ENCODE measurements around the gene FBXW7. TPM values are rescaled to one million over a fixed set of nuclear protein-coding genes. Genes with fewer than 3 reads are reported as not detected.

FBXW7 gene
- total RNA-seq, 1 experiment from 2014 or later, result 27.1 TPM

DNA sequence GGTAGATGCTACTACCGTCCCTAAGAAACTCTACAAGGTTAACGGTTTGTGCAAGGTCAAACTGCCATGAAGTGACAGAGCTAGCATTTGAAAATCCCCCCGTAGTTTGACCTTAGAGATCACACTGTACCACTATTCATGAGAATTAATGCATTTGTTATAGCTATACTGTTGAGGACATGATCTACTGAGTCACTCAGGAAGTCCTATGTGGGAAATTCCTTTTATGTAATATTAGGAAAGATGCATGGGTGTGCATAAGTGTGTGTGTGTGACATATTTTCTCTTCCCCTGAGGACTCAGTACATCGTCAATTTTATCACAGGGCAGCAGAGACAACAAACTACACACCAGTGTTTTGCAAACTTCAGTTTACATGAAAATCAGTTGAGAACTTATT is 141.1 kb downstream of the FBXW7 start:
- H3K27me3 Mint-ChIP-seq (ENCODE audit: low read depth), result no peaks in the 10 kb centered on the region
- Histone ChIP-seq H3K4me2 (ENCODE audit: insufficient read depth, insufficient read length, low read length) (no peak overlapping the region), H3K18ac (ENCODE audit: insufficient read length, low read depth, low read length) (no peak overlapping the region), H3K9me3 (ENCODE audit: control insufficient read depth, low read depth, low read length) (no peaks in the 10 kb centered on the region), H4K5ac (ENCODE audit: insufficient read length, low read depth, low read length) (no peak overlapping the region), H3K79me1 (ENCODE audit: insufficient read depth, low read depth, low read length, poor library complexity, severe bottlenecking) (no peaks in the 10 kb centered on the region), H3K9ac (ENCODE audit: extremely low read depth, insufficient read length, low read length) (no peak overlapping the region), H3T11ph (ENCODE audit: low read length) (no peak overlapping the region), H3K4me1 (ENCODE audit: insufficient read depth, low read length) (no peaks in the 10 kb centered on the region), H2BK12ac (ENCODE audit: insufficient read length, low read depth, low read length) (no peak overlapping the region), H2BK5ac (ENCODE audit: insufficient read length, low read length) (no peak overlapping the region), H4K91ac (ENCODE audit: insufficient read length, low read depth, low read length) (no peak overlapping the region), H3K14ac (ENCODE audit: insufficient read depth, low read length) (no peak overlapping the region), H3K27ac (ENCODE audit: insufficient read length, low read depth, low read length) (no peak overlapping the region), H3K27me3 (ENCODE audit: insufficient read depth, low read length) (no peaks in the 10 kb centered on the region), H4K20me1 (ENCODE audit: control insufficient read depth, insufficient read depth, insufficient read length) (no peaks in the 10 kb centered on the region), H2AFZ (ENCODE audit: low read length) (no peak overlapping the region), H4K8ac (replicated peaks; ENCODE audit: insufficient read length, low read depth, low read length) (no peak overlapping the region), H2BK15ac (ENCODE audit: low read depth, low read length) (no peak overlapping the region), H2BK20ac (ENCODE audit: low read depth, low read length, poor library complexity, severe bottlenecking) (no peak overlapping the region), H3K23me2 (ENCODE audit: insufficient read length, low read depth, low read length, poor library complexity, severe bottlenecking) (no peaks in the 10 kb centered on the region), H2BK120ac (ENCODE audit: low read depth, low read length, poor library complexity, severe bottlenecking) (no peak overlapping the region), H2AK5ac (ENCODE audit: insufficient read length, low read length) (no peak overlapping the region), H3K23ac (ENCODE audit: insufficient read length, low read depth, low read length) (no peak overlapping the region), H3K79me2 (ENCODE audit: insufficient read depth, low read length) (no peaks in the 10 kb centered on the region), H3K4ac (ENCODE audit: low read depth, low read length) (no peak overlapping the region), H3K56ac (ENCODE audit: insufficient read length, low read depth, low read length) (no peak overlapping the region)
- DNase-seq, result no peak
- peaks cover 0 to 4% of the 10 kb centered on the region in 2 experiments; a peak in 1 of 4 replicates for H3K4me1 Mint-ChIP-seq
- H3K9me3 Mint-ChIP-seq, result no peaks in the 10 kb centered on the region
- TF ChIP-seq, protein P1, sequence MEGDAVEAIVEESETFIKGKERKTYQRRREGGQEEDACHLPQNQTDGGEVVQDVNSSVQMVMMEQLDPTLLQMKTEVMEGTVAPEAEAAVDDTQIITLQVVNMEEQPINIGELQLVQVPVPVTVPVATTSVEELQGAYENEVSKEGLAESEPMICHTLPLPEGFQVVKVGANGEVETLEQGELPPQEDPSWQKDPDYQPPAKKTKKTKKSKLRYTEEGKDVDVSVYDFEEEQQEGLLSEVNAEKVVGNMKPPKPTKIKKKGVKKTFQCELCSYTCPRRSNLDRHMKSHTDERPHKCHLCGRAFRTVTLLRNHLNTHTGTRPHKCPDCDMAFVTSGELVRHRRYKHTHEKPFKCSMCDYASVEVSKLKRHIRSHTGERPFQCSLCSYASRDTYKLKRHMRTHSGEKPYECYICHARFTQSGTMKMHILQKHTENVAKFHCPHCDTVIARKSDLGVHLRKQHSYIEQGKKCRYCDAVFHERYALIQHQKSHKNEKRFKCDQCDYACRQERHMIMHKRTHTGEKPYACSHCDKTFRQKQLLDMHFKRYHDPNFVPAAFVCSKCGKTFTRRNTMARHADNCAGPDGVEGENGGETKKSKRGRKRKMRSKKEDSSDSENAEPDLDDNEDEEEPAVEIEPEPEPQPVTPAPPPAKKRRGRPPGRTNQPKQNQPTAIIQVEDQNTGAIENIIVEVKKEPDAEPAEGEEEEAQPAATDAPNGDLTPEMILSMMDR (conservative IDR thresholded peaks at IDR 0.05), result no peak
- H3K36me3 Mint-ChIP-seq (ENCODE audit: insufficient read depth in 1 of 3, low read depth in 3 of 3), result no peaks in the 10 kb centered on the region
- no CpG with 5 or more reads among the region's 4 CpGs for WGBS (ENCODE audit: extremely low coverage, insufficient read length, low lambda C conversion rate)
- H3K27ac Mint-ChIP-seq, result no peak overlapping the region
- H3K4me3 Mint-ChIP-seq, result no peak overlapping the region
